SJSA1 (cell line): ENCODE data around the gene PET117. TPM values are rescaled to one million over a fixed set of nuclear protein-coding genes. Genes with fewer than 3 reads are reported as not detected.
"Not testable (repeated sequence)": the region's sequence is repeated elsewhere in the genome, so short reads cannot be mapped to it uniquely, and the experiment has no call there.

Source experiments
- DNase-seq, 2 experiments: peaks; one replicate each; pipeline ENCODE4 v3.0.0-alpha.2; 2015 to 2020; ENCODE audit warnings: low spot score in 2 of 2, low read depth in 1 of 2
- H3K27ac ChIP-seq: fragments of 250-450 bp; sonication (Bioruptor Pico); 2 replicates; pipeline ENCODE4 v1.5.1; 2020; ENCODE audit warnings: mild to moderate bottlenecking, moderate library complexity
- H3K27me3 ChIP-seq: fragments of 250-450 bp; sonication (Bioruptor Pico); replicated peaks from 2 replicates; pipeline ENCODE4 v1.5.1; 2020; ENCODE audit warnings: mild to moderate bottlenecking, moderate library complexity
- H3K36me3 ChIP-seq: fragments of 250-450 bp; sonication (Bioruptor Pico); 2 replicates; pipeline ENCODE4 v1.5.1; 2020; ENCODE audit warnings: mild to moderate bottlenecking
- H3K4me1 ChIP-seq: fragments of 250-450 bp; sonication (Bioruptor Pico); replicated peaks from 2 replicates; pipeline ENCODE4 v1.6.1; 2021; ENCODE audit warnings: mild to moderate bottlenecking
- H3K4me3 ChIP-seq: fragments of 250-450 bp; sonication (Bioruptor Pico); 2 replicates; pipeline ENCODE4 v1.5.1; 2020; ENCODE audit warnings: mild to moderate bottlenecking
- H3K9me3 ChIP-seq: fragments of 250-450 bp; sonication (Bioruptor Pico); replicated peaks from 2 replicates; pipeline ENCODE4 v1.5.1; 2020; ENCODE audit warnings: mild to moderate bottlenecking
- total RNA-seq: library from RNA; depleted of rRNA; stranded (reverse); fragments of >200 nt; shearing (Covaris generic); gene quantifications from 2 replicates; pipeline ENCODE4 v1.2.3, GENCODE V29; 2014; rRNA removed

Gene PET117, protein sequence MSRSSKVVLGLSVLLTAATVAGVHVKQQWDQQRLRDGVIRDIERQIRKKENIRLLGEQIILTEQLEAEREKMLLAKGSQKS
- total RNA-seq = 18.1 and 21.7 TPM in 2 replicates

- peak; percentile 88 to 94 for DNase-seq
- no peaks in the 10 kb centered on the region for H3K9me3 ChIP-seq
- peak within 1 kb of the TSS; percentile 87 for H3K4me3 ChIP-seq
- H3K27ac ChIP-seq = peak within 1 kb of the TSS; percentile 47
- H3K36me3 ChIP-seq = peaks cover 12% of the 10 kb centered on the region
- H3K4me1 ChIP-seq = peaks cover 13% of the 10 kb centered on the region
- 0 out of 2 replicates have a peak, but pooled peaks cover 2% of the 10 kb centered on the region for H3K27me3 ChIP-seq
Observed at GRCh38 chr20:18137412-18138265, at the start of gene PET117, which contains the start of gene KAT14. Gene PET117 (plus strand): TSS chr20:18137863. CDS start chr20:18137956, 93 bp downstream. Gene KAT14 (plus strand): TSS chr20:18137863. CDS start chr20:18142661, 4,798 bp downstream.

DNA sequence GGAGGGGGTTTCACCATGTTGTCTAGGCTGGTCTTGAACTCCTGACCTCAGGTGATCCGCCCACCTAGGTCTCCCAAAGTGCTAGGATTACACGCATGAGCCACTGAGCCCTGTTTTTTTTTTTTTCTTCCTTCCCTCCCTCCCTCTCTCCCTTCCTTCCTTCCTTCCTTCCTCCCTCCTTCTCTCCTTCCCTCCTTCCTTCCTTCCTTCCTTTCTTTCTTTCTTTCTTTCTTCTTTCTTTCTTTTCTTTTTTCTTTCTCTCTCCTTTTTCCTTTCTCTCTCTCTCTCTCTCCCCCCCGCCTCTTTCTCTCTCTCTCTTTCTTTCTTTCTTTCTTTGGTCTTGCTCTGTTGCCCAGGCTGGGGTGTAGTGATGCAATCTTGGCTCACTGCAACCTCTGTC is 49.4 kb upstream of the PET117 start:
- H3K27me3 ChIP-seq, H3K4me1 ChIP-seq, H3K9me3 ChIP-seq, DNase-seq, H3K4me3 ChIP-seq, H3K27ac ChIP-seq, H3K36me3 ChIP-seq: not testable (repeated sequence)

DNA sequence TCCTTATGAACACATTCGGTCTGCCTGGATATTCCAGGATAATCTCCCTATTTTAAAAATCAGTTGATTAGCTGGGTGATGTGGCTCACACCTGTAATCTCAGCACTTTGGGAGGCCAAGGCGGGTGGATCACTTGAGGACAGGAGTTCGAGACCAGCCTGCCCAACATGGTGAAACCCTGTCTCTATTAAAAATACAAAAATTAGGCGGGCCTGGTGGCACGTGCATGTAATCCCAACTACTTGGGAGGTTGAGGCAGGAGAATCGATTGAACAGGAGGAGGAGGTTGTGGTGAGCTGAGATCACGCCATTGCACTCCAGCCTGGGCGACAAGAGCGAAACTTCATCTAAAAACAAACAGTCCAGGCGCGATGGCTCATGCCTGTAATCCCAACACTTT is 48.8 kb upstream of the PET117 start:
- not testable (repeated sequence) for H3K27me3 ChIP-seq, H3K4me1 ChIP-seq, H3K27ac ChIP-seq, DNase-seq, H3K9me3 ChIP-seq, H3K36me3 ChIP-seq, H3K4me3 ChIP-seq

DNA sequence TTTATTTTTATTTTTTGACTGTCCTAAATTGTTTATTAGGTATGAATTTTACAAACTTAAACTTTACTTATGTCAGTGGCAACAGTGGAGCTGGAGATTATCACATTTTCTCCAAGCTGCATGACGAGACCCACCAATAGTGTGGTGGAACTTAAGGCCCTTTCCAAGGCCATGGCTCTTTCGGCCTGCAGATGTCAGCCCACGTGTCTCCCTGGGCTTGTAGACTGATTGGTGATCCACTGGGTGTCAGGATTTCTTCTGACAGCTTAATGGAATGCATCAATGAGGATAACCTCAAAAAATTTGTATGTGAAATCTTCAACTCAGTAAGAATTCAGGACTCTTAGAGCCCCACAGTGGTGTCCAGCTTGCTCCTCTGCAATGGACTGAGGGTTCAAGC is 47.6 kb upstream of the PET117 start:
- H3K4me1 ChIP-seq = no peaks in the 10 kb centered on the region
- H3K36me3 ChIP-seq = no peaks in the 10 kb centered on the region
- peaks cover 6% of the 10 kb centered on the region; the same call in 1 of the 2 replicates for H3K27me3 ChIP-seq
- no peak for DNase-seq
- H3K4me3 ChIP-seq = no peak overlapping the region
- no peaks in the 10 kb centered on the region for H3K9me3 ChIP-seq
- H3K27ac ChIP-seq = no peak overlapping the region

DNA sequence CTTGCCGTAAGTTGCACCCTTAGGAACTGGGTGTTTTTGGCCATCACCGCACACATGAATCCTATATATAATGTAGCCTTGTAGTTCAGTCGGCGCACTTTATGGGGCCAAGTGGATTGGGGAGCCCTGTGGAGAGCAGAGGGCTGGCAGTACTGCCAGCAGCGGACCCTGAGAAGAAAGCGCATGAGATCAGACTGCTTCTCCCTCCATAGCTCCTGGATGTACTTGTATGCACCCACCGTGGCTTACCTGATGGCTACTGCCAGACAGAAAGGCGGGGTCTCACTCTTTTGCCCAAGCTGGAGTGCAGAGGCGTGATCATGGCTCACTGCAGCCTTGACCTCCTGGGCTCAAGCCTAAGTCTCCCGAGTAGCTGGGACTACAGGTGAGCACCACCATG is 47.2 kb upstream of the PET117 start:
- no peak for DNase-seq
- no peaks in the 10 kb centered on the region for H3K4me1 ChIP-seq
- H3K27ac ChIP-seq = no peak overlapping the region
- peaks cover 6% of the 10 kb centered on the region; the same call in 1 of the 2 replicates for H3K27me3 ChIP-seq
- no peak overlapping the region for H3K4me3 ChIP-seq
- no peaks in the 10 kb centered on the region for H3K9me3 ChIP-seq
- no peaks in the 10 kb centered on the region for H3K36me3 ChIP-seq

GRCh38 chr20:18091623-18092022 is 46.0 kb upstream of the PET117 start:
- Histone ChIP-seq H3K4me1 (no peaks in the 10 kb centered on the region), H3K27me3 (peaks cover 6% of the 10 kb centered on the region; the same call in 1 of the 2 replicates), H3K4me3 (no peak overlapping the region), H3K9me3 (no peaks in the 10 kb centered on the region), H3K36me3 (no peaks in the 10 kb centered on the region), H3K27ac (no peak overlapping the region)
- no peak for DNase-seq

DNA sequence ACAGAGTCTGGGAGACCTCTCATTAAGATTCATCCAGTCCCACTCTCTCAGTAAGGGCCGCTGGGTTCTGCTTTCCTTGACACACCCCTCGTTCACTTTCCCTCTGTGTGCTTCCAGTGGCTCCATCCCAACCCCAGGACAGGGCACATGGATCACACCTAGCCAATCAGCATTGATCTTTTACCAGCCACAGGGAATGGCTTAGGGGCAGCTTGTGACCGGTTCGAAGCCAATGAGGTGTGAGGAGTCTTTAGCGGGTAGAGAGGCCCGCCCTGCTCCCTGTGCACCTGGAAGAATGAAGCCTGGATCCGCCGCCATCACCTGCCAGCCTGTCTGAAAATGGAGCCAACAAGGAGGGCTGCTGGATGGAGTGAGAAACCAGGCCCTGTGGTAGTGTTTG is 44.8 kb upstream of the PET117 start:
- DNase-seq = no peak
- Histone ChIP-seq H3K27me3 (peaks cover 11% of the 10 kb centered on the region; the same call in 1 of the 2 replicates), H3K9me3 (no peaks in the 10 kb centered on the region), H3K4me3 (no peak overlapping the region), H3K36me3 (no peaks in the 10 kb centered on the region), H3K27ac (no peak overlapping the region), H3K4me1 (no peaks in the 10 kb centered on the region)

DNA sequence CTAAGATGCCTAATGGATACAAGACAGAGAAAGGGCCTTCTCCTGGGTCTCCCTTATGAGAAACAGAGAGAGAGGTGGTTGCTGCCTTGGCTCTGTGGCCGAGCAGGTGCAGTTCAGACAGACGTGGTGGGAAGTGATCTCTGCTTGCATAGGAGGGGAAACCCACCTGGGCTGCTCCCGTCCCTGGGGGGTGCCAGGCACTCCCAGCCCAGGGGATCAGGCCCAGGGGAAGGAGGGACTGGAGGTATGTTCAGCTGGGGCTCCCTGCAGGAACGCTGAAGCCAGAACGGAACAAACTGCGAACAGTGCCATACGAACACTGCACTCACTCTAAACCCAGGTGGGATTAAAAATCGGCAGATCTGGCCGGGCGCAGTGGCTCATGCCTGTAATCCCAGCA is 44.3 kb upstream of the PET117 start:
- Histone ChIP-seq H3K27me3 (peaks cover 11% of the 10 kb centered on the region; the same call in 1 of the 2 replicates), H3K27ac (no peak overlapping the region)

DNA sequence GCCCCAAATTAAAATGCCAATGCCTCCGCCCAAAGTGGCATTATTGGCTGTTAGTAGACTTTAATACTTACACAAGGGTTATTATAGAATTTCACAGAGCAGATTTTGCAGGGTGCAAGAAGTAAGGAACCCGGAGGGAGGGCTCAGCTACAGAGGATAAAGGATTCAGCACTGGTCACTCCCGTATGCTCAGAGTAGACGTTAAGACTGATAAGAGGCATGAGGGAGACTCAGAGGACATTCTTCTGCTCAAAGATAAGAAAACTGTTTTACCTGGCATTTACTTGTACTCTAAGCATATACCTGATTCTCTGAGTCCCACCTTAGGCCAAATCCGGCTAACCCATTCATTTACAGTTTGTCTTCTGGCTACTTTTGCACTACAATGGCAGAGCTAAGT is 43.5 kb upstream of the PET117 start:
- Histone ChIP-seq H3K27ac (no peak overlapping the region), H3K36me3 (no peaks in the 10 kb centered on the region), H3K27me3 (peaks cover 11% of the 10 kb centered on the region; the same call in 1 of the 2 replicates), H3K4me3 (no peak overlapping the region), H3K4me1 (no peaks in the 10 kb centered on the region), H3K9me3 (no peaks in the 10 kb centered on the region)
- DNase-seq = no peak

More for the DNA sequence above, 44.3 kb upstream of the PET117 start:
- Histone ChIP-seq H3K9me3 (no peaks in the 10 kb centered on the region), H3K4me1 (no peaks in the 10 kb centered on the region), H3K4me3 (no peak overlapping the region), H3K36me3 (no peaks in the 10 kb centered on the region)
- DNase-seq = no peak

DNA sequence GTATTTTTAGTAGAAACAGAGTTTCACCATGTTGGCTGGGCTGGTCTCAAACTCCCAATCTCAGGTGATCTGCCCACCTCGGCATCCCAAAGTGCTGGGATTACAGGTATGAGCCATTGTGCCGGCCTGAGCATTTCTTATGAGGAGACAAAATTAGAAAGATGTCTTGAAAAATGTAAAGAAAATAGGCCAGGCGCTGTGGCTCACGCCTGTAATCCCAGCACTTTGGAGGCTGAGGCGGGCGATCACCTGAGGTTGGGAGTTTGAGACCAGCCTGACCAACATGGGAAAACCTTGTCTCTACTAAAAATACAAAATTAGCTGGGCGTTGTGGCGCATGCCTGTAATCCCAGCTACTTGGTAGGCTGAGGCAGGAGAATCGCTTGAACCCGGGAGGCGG is 37.1 kb upstream of the PET117 start:
- H3K4me3 ChIP-seq, DNase-seq, H3K27ac ChIP-seq, H3K9me3 ChIP-seq, H3K36me3 ChIP-seq, H3K4me1 ChIP-seq: not testable (repeated sequence)
- H3K27me3 ChIP-seq = 0 out of 2 replicates have a peak, but pooled peaks cover 11% of the 10 kb centered on the region

- Histone ChIP-seq H3K27ac (no peak overlapping the region), H3K4me1 (no peaks in the 10 kb centered on the region), H3K9me3 (no peaks in the 10 kb centered on the region)
Observed at GRCh38 chr20:18101125-18101810, 36.4 kb upstream of the PET117 start.

DNA sequence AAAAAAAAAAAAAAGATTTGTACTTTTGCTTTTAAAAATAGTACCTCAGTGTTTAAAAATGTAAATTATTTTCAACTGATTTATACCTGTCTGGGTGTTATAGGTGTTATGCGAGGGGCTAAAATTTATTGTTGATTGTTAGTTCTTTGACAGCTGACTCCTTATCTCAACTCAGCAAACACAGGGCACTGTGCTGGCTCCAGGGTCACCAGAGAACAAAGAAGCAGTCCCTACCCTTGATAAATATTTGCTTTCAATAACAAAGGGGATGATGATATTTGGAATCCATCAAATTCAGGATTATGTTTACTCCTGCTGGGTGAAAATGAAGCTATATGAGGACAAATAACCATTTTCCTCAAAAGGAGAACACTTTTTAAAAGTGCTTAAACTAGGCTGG is 34.2 kb upstream of the PET117 start:
- Histone ChIP-seq H3K27ac (no peak overlapping the region), H3K27me3 (0 out of 2 replicates have a peak, but pooled peaks cover 12% of the 10 kb centered on the region), H3K4me1 (no peaks in the 10 kb centered on the region), H3K4me3 (no peak overlapping the region), H3K36me3 (no peaks in the 10 kb centered on the region), H3K9me3 (no peaks in the 10 kb centered on the region)
- no peak for DNase-seq

More at GRCh38 chr20:18101125-18101810, 36.4 kb upstream of the PET117 start:
- Histone ChIP-seq H3K4me3 (no peak overlapping the region), H3K27me3 (0 out of 2 replicates have a peak, but pooled peaks cover 13% of the 10 kb centered on the region), H3K36me3 (no peaks in the 10 kb centered on the region)
- DNase-seq = no peak

- no peak overlapping the region for H3K27ac ChIP-seq
- H3K36me3 ChIP-seq = no peaks in the 10 kb centered on the region
- H3K27me3 ChIP-seq = 0 out of 2 replicates have a peak, but pooled peaks cover 8% of the 10 kb centered on the region
- no peak for DNase-seq
- no peak overlapping the region for H3K4me3 ChIP-seq
- no peaks in the 10 kb centered on the region for H3K4me1 ChIP-seq
- no peaks in the 10 kb centered on the region for H3K9me3 ChIP-seq
Observed at GRCh38 chr20:18108326-18108725, 29.3 kb upstream of the PET117 start.

DNA sequence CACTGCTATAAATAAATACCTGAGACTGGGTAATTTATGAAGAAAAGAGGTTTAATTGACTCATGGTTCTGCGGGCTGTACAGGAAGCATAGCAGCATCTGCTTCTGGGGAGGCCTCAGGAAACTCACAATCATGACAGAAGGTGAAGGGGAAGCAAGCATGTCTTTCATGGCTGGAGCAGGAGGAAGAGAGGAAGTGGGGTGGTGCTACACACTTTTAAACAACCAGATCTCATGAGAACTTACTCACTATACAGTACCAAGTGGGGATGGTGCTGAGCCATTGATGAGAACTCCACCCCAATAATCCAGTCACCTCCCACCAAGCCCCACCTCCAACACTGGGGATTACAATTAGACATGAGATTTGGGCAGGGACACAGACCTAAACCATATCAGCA is 9.1 kb upstream of the PET117 start:
- DNase-seq, H3K27ac ChIP-seq, H3K9me3 ChIP-seq, H3K4me3 ChIP-seq, H3K36me3 ChIP-seq, H3K27me3 ChIP-seq, H3K4me1 ChIP-seq: not testable (repeated sequence)
